B cell (primary cell): ENCODE measurements around the gene FOLR3. TPM values are rescaled to one million over a fixed set of nuclear protein-coding genes. Genes with fewer than 3 reads are reported as not detected.

Experiments
- ATAC-seq: fragments of 200-7000 bp; cut with Tn5 transposase; one replicate; pipeline ENCODE4 v1.10.0; 2021; ENCODE audit warnings: low read depth, mild to moderate bottlenecking, moderate number of reproducible peaks, moderate library complexity
- CTCF ChIA-PET: fragments of 350-600 bp; sonication (Branson Sonifier 250); formaldehyde crosslinking; loops from one replicate; lab custom pipeline; 2021; ENCODE audit warnings: antibody characterized with exemption, inconsistent platforms; lab: Charles Lee
- POLR2A ChIA-PET: fragments of 350-600 bp; sonication (Branson Sonifier 250); formaldehyde crosslinking; loops from one replicate; lab custom pipeline; 2021; ENCODE audit warnings: antibody characterized with exemption; lab: Charles Lee
- DNase-seq: peaks from one replicate; pipeline ENCODE4 v3.0.0; 2013
- H2AFZ ChIP-seq: 2 replicates; pipeline ENCODE4 v1.6.1; 2012; ENCODE audit warnings: mild to moderate bottlenecking, low read depth, low read length; ENCODE audit not compliant: insufficient read depth, poor library complexity, severe bottlenecking
- H3K27ac ChIP-seq, 2 donors: 1 replicate in 1 of 2; 2 replicates in 1 of 2; pipeline ENCODE4 v1.5.1; 2012 to 2013; ENCODE audit warnings: low read length in 2 of 2, mild to moderate bottlenecking in 2 of 2, moderate library complexity in 1 of 2
- H3K27me3 ChIP-seq, 4 experiments: fragments of 200-600 bp in 1 of 4; sonication (generic) in 1 of 4; replicated peaks in 1 of 4; 1 replicate in 2 of 4; 2 replicates in 2 of 4; pipeline versions ENCODE4 v1.6.1 to v1.7.0; 2013 to 2016; ENCODE audit warnings: low read length in 3 of 4, mild to moderate bottlenecking in 2 of 4, mixed read lengths in 1 of 4, moderate library complexity in 1 of 4; ENCODE audit not compliant: insufficient read depth in 4 of 4, control insufficient read depth in 3 of 4; ENCODE audit errors: control extremely low read depth in 1 of 4
- H3K36me3 ChIP-seq, 2 experiments: replicated peaks in 1 of 2; 1 replicate in 1 of 2; 2 replicates in 1 of 2; pipeline versions ENCODE4 v1.6.1 to v1.7.1; 2013; ENCODE audit warnings: low read length in 1 of 2; ENCODE audit not compliant: insufficient read depth in 2 of 2, control insufficient read depth in 1 of 2; ENCODE audit errors: control extremely low read depth in 1 of 2, extremely low read depth in 1 of 2
- H3K4me1 ChIP-seq, 2 donors: fragments of 200-600 bp in 1 of 2; sonication (generic) in 1 of 2; 1 replicate in 1 of 2; 2 replicates in 1 of 2; pipeline versions ENCODE4 v1.5.1 to v1.6.1; 2013 to 2017; ENCODE audit warnings: low read length in 2 of 2; ENCODE audit not compliant: control insufficient read depth in 2 of 2, insufficient read depth in 2 of 2
- H3K4me2 ChIP-seq: replicated peaks from 2 replicates; pipeline ENCODE3; 2012; ENCODE audit warnings: mild to moderate bottlenecking, low read depth, low read length; ENCODE audit not compliant: poor library complexity, severe bottlenecking
- H3K4me3 ChIP-seq, 5 experiments: fragments of 200-600 bp in 1 of 5; sonication (generic) in 1 of 5; 1 replicate in 3 of 5; 2 replicates in 2 of 5; pipeline versions ENCODE4 v1.5.1 to v1.7.0; 2011 to 2016; ENCODE audit warnings: low read length in 4 of 5, mild to moderate bottlenecking in 4 of 5, low read depth in 2 of 5, control low read depth in 1 of 5, moderate library complexity in 1 of 5; ENCODE audit not compliant: insufficient read depth in 1 of 5; ENCODE audit errors: control extremely low read depth in 1 of 5, extremely low read depth in 1 of 5
- H3K79me2 ChIP-seq: fragments of 200-600 bp; sonication (generic); one replicate; pipeline ENCODE4 v1.6.0; 2016; ENCODE audit warnings: low read length; ENCODE audit not compliant: control insufficient read depth, insufficient read depth
- H3K9ac ChIP-seq: fragments of 200-600 bp; sonication (generic); 2 replicates; pipeline ENCODE4 v1.6.1; 2017; ENCODE audit warnings: mild to moderate bottlenecking, low read length, moderate library complexity
- H3K9me3 ChIP-seq, 3 donors: one replicate each; pipeline versions ENCODE4 v1.6.1 to v1.7.1; 2013; ENCODE audit warnings: low read length in 2 of 3; ENCODE audit not compliant: control insufficient read depth in 2 of 3, insufficient read depth in 1 of 3; ENCODE audit errors: control extremely low read depth in 1 of 3
- H4K20me1 ChIP-seq: 2 replicates; pipeline ENCODE4 v1.6.0; 2012; ENCODE audit warnings: mild to moderate bottlenecking, low read length; ENCODE audit not compliant: insufficient read depth, control insufficient read depth, poor library complexity, severe bottlenecking
- H3K27ac Mint-ChIP-seq: one replicate; pipeline ENCODE4 v1.8.0; 2021; ENCODE audit warnings: mixed read lengths
- H3K27me3 Mint-ChIP-seq: one replicate; pipeline ENCODE4 v1.8.0; 2021; ENCODE audit warnings: mixed read lengths
- H3K4me1 Mint-ChIP-seq: one replicate; pipeline ENCODE4 v1.8.0; 2021; ENCODE audit warnings: mixed read lengths
- H3K4me3 Mint-ChIP-seq: one replicate; pipeline ENCODE4 v1.8.0; 2021; ENCODE audit warnings: mixed read lengths
- H3K9me3 Mint-ChIP-seq: one replicate; pipeline ENCODE4 v1.8.0; 2022; ENCODE audit warnings: mixed read lengths; ENCODE audit not compliant: insufficient read depth
- EZH2 ChIP-seq: IDR thresholded peaks from 2 replicates; pipeline ENCODE4 v1.6.1; 2012; ENCODE audit warnings: borderline replicate concordance, low read depth, mild to moderate bottlenecking, moderate library complexity, low read length; ENCODE audit not compliant: insufficient read depth, poor library complexity, severe bottlenecking
- WGBS: methylation state at CpG from one replicate; pipeline ENCODE4 v1.1.5; 2013; ENCODE audit warnings: missing lambda C conversion rate; ENCODE audit not compliant: insufficient coverage; 5-methylcytosine and 5-hydroxymethylcytosine counted together
- intact Hi-C: fragments of 100-400 bp; cut with micrococcal nuclease; formaldehyde crosslinking; loops from one replicate; pipeline ENCODE4 v1.10.0; 2022
- polyA plus RNA-seq: library from polyadenylated mRNA; depleted of rRNA; stranded (reverse); fragments of >200 nt; gene quantifications from 2 replicates; pipeline ENCODE4 v1.2.3, GENCODE V29; 2012
- total RNA-seq, 2 donors: library from RNA; stranded (reverse); fragments of 120-200 nt in 1 of 2; gene quantifications; 1 replicate in 1 of 2; 2 replicates in 1 of 2; pipeline versions ENCODE4 v1.2.3 to v1.2.4, GENCODE V29; 2013 to 2022
- TF ChIP-seq, protein P1 (sequence below): fragments of 200-600 bp; IDR thresholded peaks from one replicate; pipeline ENCODE4 v1.8.0; 2022; ENCODE audit warnings: antibody characterized with exemption, mild to moderate bottlenecking

FOLR3 gene
- total and polyA plus RNA-seq, 2 donors (not counting 1 experiment from before 2014, with no cell fraction given): 0.10 TPM; not detected in 1

- DNase-seq: no peak
- H3K79me2 ChIP-seq: no peaks in the 10 kb centered on the region
- no peaks in the 10 kb centered on the region for H4K20me1 ChIP-seq
- H3K9ac ChIP-seq: no peak overlapping the region
- POLR2A ChIA-PET: no interaction called here
- 96% methylated on average over 2 of the region's 3 CpGs for WGBS
- H3K27me3 Mint-ChIP-seq: peaks cover 38% of the 10 kb centered on the region
- peaks cover 3 to 9% (median 9%) of the 10 kb centered on the region in 3 donors for H3K9me3 ChIP-seq
- ATAC-seq: no peak
- TF ChIP-seq EZH2: no peak
- TF ChIP-seq, protein P1, sequence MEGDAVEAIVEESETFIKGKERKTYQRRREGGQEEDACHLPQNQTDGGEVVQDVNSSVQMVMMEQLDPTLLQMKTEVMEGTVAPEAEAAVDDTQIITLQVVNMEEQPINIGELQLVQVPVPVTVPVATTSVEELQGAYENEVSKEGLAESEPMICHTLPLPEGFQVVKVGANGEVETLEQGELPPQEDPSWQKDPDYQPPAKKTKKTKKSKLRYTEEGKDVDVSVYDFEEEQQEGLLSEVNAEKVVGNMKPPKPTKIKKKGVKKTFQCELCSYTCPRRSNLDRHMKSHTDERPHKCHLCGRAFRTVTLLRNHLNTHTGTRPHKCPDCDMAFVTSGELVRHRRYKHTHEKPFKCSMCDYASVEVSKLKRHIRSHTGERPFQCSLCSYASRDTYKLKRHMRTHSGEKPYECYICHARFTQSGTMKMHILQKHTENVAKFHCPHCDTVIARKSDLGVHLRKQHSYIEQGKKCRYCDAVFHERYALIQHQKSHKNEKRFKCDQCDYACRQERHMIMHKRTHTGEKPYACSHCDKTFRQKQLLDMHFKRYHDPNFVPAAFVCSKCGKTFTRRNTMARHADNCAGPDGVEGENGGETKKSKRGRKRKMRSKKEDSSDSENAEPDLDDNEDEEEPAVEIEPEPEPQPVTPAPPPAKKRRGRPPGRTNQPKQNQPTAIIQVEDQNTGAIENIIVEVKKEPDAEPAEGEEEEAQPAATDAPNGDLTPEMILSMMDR: no peak
- no peak overlapping the region for H3K27ac ChIP-seq
- no peaks in the 10 kb centered on the region for H3K4me1 ChIP-seq
- intact Hi-C loops: no loop called here
- H2AFZ ChIP-seq: no peak overlapping the region
- H3K27me3 ChIP-seq: peaks cover 0 to 13% (median 2%) of the 10 kb centered on the region in 4 experiments
- CTCF ChIA-PET: interaction anchor here (1.0 kb wide), 1 partner anchor 22 kb away, joined by 3 read pairs; no protein-coding TSS in a partner anchor
- peaks cover 3% of the 10 kb centered on the region for H3K9me3 Mint-ChIP-seq
- no peak overlapping the region for H3K4me3 Mint-ChIP-seq
- H3K4me2 ChIP-seq: no peak overlapping the region
- no peak overlapping the region for H3K27ac Mint-ChIP-seq
- no peaks in the 10 kb centered on the region for H3K36me3 ChIP-seq
- no peak overlapping the region for H3K4me3 ChIP-seq
- H3K4me1 Mint-ChIP-seq: no peaks in the 10 kb centered on the region
These were observed 12.3 kb upstream of the FOLR3 start for GRCh38 chr11:72123117-72123653.

DNA sequence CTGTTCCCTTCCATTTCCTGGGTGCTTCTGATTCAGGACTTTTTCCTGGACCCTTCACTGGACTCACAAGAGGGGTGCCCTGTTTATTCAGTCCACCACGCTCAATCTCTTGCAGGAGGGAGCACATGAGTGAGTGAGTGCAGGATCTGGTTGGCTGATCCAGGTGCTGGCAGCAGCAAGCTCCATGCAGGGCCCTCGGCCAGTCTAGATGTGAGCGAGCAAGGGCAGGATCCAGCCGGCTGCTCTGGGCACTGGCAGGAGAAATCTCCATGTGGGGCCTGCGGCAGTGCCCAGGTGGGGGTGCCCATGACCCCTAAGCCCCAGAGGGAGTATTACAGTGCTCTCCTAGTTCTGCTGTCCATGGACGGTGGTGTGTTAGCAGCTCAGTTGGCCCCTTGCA, 11.5 kb upstream of the FOLR3 start:
- H3K4me3 Mint-ChIP-seq: no peak overlapping the region
- ChIA-PET CTCF (interaction anchor here (1.7 kb wide), 1 partner anchor 99 kb away, joined by 4 read pairs; no protein-coding TSS in a partner anchor), POLR2A (no interaction called here)
- intact Hi-C loops: no loop called here
- Histone ChIP-seq H3K9ac (no peak overlapping the region), H3K4me2 (no peak overlapping the region), H3K27ac (no peak overlapping the region), H4K20me1 (no peaks in the 10 kb centered on the region), H2AFZ (no peak overlapping the region), H3K4me3 (no peak overlapping the region), H3K79me2 (no peaks in the 10 kb centered on the region), H3K27me3 (peaks cover 0 to 11% (median 2%) of the 10 kb centered on the region in 4 experiments), H3K36me3 (no peaks in the 10 kb centered on the region), H3K4me1 (no peaks in the 10 kb centered on the region), H3K9me3 (peaks cover 5 to 16% (median 15%) of the 10 kb centered on the region in 3 donors)
- TF ChIP-seq EZH2: no peak
- no peak for ATAC-seq
- 95% methylated on average over 6 of the region's 6 CpGs for WGBS
- no peaks in the 10 kb centered on the region for H3K4me1 Mint-ChIP-seq
- H3K27ac Mint-ChIP-seq: no peak overlapping the region
- peaks cover 9% of the 10 kb centered on the region for H3K9me3 Mint-ChIP-seq
- peaks cover 37% of the 10 kb centered on the region for H3K27me3 Mint-ChIP-seq
- DNase-seq: no peak
